Smooth muscle cell (in vitro differentiated cells): ENCODE data around the gene ABCA6. TPM values are rescaled to one million over a fixed set of nuclear protein-coding genes. Genes with fewer than 3 reads are reported as not detected.

Source experiments
- DNase-seq: peaks from one replicate; lab custom pipeline; 2025; ENCODE audit not compliant: unreplicated experiment; lab: John Stamatoyannopoulos, UW
- H2AFZ ChIP-seq: fragments of 200-600 bp; sonication (generic); 2 replicates; pipeline ENCODE4 v1.6.0; 2016; ENCODE audit warnings: antibody characterized with exemption, low read depth, mild to moderate bottlenecking
- H3F3A ChIP-seq: fragments of 200-600 bp; sonication (generic); 2 replicates; pipeline ENCODE4 v1.6.0; 2017; ENCODE audit warnings: antibody characterized with exemption, low read depth
- H3K27ac ChIP-seq: fragments of 200-600 bp; sonication (generic); 2 replicates; pipeline ENCODE4 v1.5.1; 2016; ENCODE audit warnings: low read depth, mild to moderate bottlenecking
- H3K27me3 ChIP-seq: fragments of 200-600 bp; sonication (generic); 2 replicates; pipeline ENCODE4 v1.6.1; 2016; ENCODE audit warnings: low read depth, mild to moderate bottlenecking
- H3K36me3 ChIP-seq: fragments of 200-600 bp; sonication (generic); 2 replicates; pipeline ENCODE4 v1.5.1; 2016; ENCODE audit warnings: low read depth
- H3K4me1 ChIP-seq: fragments of 200-600 bp; sonication (generic); 2 replicates; pipeline ENCODE4 v1.5.1; 2016; ENCODE audit warnings: low read depth
- H3K4me2 ChIP-seq: fragments of 200-600 bp; sonication (generic); 2 replicates; pipeline ENCODE4 v1.6.0; 2016; ENCODE audit warnings: mild to moderate bottlenecking
- H3K4me3 ChIP-seq: fragments of 200-600 bp; sonication (generic); 2 replicates; pipeline ENCODE4 v1.5.1; 2016; ENCODE audit warnings: mild to moderate bottlenecking
- H3K79me2 ChIP-seq: fragments of 200-600 bp; sonication (generic); 2 replicates; pipeline ENCODE4 v1.6.0; 2016; ENCODE audit warnings: low read depth, mild to moderate bottlenecking
- H3K9ac ChIP-seq: fragments of 200-600 bp; sonication (generic); 2 replicates; pipeline ENCODE4 v1.6.0; 2016; ENCODE audit warnings: low read depth
- H3K9me3 ChIP-seq: fragments of 200-600 bp; sonication (generic); replicated peaks from 2 replicates; pipeline ENCODE4 v1.5.1; 2016; ENCODE audit warnings: low read depth
- H4K20me1 ChIP-seq: fragments of 200-600 bp; sonication (generic); 2 replicates; pipeline ENCODE4 v1.6.0; 2016; ENCODE audit warnings: low read depth
- CTCF ChIP-seq: fragments of 200-600 bp; sonication (generic); IDR thresholded peaks from 2 replicates; pipeline ENCODE4 v1.5.1; 2017; ENCODE audit warnings: borderline replicate concordance, mild to moderate bottlenecking, antibody characterized with exemption; ENCODE audit not compliant: insufficient read depth, poor library complexity, severe bottlenecking
- WGBS: methylation state at CpG from one replicate; pipeline ENCODE4 v1.1.7; 2016; ENCODE audit warnings: low lambda C conversion rate; 5-methylcytosine and 5-hydroxymethylcytosine counted together
- polyA plus RNA-seq: library from polyadenylated mRNA; unstranded; fragments of >200 nt; fragmentation: Nextera tagmentation; extraction: Ambion mirVana; gene quantifications from 2 replicates; pipeline ENCODE4 v1.2.1, GENCODE V29; 2016
- total RNA-seq: library from RNA; depleted of rRNA; stranded (reverse); fragments of >200 nt; gene quantifications from 2 replicates; pipeline ENCODE4 v1.2.3, GENCODE V29; 2014

Gene ABCA6
- total and polyA plus RNA-seq, 2 experiments from 2014 or later = not detected

- Histone ChIP-seq H3K27me3 (no peaks in the 10 kb centered on the region), H3K27ac (no peak overlapping the region), H3K36me3 (no peaks in the 10 kb centered on the region), H3K4me2 (no peak overlapping the region), H3K9ac (no peak overlapping the region), H3F3A (no peaks in the 10 kb centered on the region), H2AFZ (no peak overlapping the region), H3K4me1 (no peaks in the 10 kb centered on the region), H3K4me3 (no peak overlapping the region), H4K20me1 (no peaks in the 10 kb centered on the region), H3K79me2 (no peaks in the 10 kb centered on the region), H3K9me3 (no peaks in the 10 kb centered on the region)
- 88% methylated on average over 2 of the region's 2 CpGs for WGBS
- no peak for DNase-seq
- no peak for TF ChIP-seq CTCF
Measured at GRCh38 chr17:69166957-69167356, 25.3 kb upstream of the ABCA6 start.

- DNase-seq = no peak
- Histone ChIP-seq H3K36me3 (no peaks in the 10 kb centered on the region), H3K9ac (no peak overlapping the region), H4K20me1 (no peaks in the 10 kb centered on the region), H3K79me2 (no peaks in the 10 kb centered on the region), H3K4me3 (no peak overlapping the region), H3K27ac (no peak overlapping the region), H2AFZ (no peak overlapping the region), H3K4me1 (no peaks in the 10 kb centered on the region), H3K9me3 (no peaks in the 10 kb centered on the region), H3K27me3 (no peaks in the 10 kb centered on the region), H3K4me2 (no peak overlapping the region), H3F3A (no peaks in the 10 kb centered on the region)
- TF ChIP-seq CTCF = no peak
Measured at GRCh38 chr17:69164206-69164605, 22.5 kb upstream of the ABCA6 start.

- DNase-seq = no peak
- H3K9me3 ChIP-seq = no peaks in the 10 kb centered on the region
- H3K9ac ChIP-seq = no peak overlapping the region
- no peaks in the 10 kb centered on the region for H3K79me2 ChIP-seq
- no peaks in the 10 kb centered on the region for H3K36me3 ChIP-seq
- H3K27ac ChIP-seq = no peak overlapping the region
- no peak for TF ChIP-seq CTCF
- H3K4me3 ChIP-seq = no peak overlapping the region
- no peaks in the 10 kb centered on the region for H3K27me3 ChIP-seq
- no peaks in the 10 kb centered on the region for H4K20me1 ChIP-seq
- H2AFZ ChIP-seq = no peak overlapping the region
- H3K4me2 ChIP-seq = no peak overlapping the region
- H3K4me1 ChIP-seq = no peaks in the 10 kb centered on the region
- no peaks in the 10 kb centered on the region for H3F3A ChIP-seq
Measured at GRCh38 chr17:69159418-69159817, 17.7 kb upstream of the ABCA6 start.

- Histone ChIP-seq H3K27ac (no peak overlapping the region), H3F3A (no peaks in the 10 kb centered on the region), H4K20me1 (no peaks in the 10 kb centered on the region), H3K79me2 (no peaks in the 10 kb centered on the region), H2AFZ (no peak overlapping the region), H3K4me3 (no peak overlapping the region), H3K9ac (no peak overlapping the region), H3K27me3 (no peaks in the 10 kb centered on the region), H3K4me1 (no peaks in the 10 kb centered on the region), H3K4me2 (no peak overlapping the region), H3K36me3 (no peaks in the 10 kb centered on the region), H3K9me3 (no peaks in the 10 kb centered on the region)
- 98% methylated on average over 2 of the region's 2 CpGs for WGBS
- no peak for TF ChIP-seq CTCF
- no peak for DNase-seq
Measured at GRCh38 chr17:69154267-69154666, 12.6 kb upstream of the ABCA6 start.
